Caco-2 (cell line): ENCODE data around the gene ATF6. TPM values are rescaled to one million over a fixed set of nuclear protein-coding genes. Genes with fewer than 3 reads are reported as not detected.

Experiments used
- BruUV-seq: library from RNA; stranded (reverse); fragments of 400-500 nt; replicated peaks from 2 replicates; lab custom pipeline; 2021; lab: Mats Ljungman, UMichigan
- CTCF ChIA-PET: fragments of 300-600 bp; sonication (Branson Sonifier 250); formaldehyde crosslinking; loops from one replicate; lab custom pipeline; 2022; ENCODE audit warnings: antibody characterized with exemption; lab: Charles Lee
- POLR2A ChIA-PET: fragments of 300-600 bp; sonication (Branson Sonifier 250); formaldehyde crosslinking; loops from one replicate; lab custom pipeline; 2022; ENCODE audit warnings: antibody characterized with exemption; lab: Charles Lee
- DNase-seq, 2 experiments: peaks; one replicate each; pipeline versions ENCODE4 v3.0.0 to v3.0.0-alpha.2; 2020 to 2022
- H3K27me3 ChIP-seq: replicated peaks from 2 replicates; pipeline ENCODE4 v1.6.0; 2011; ENCODE audit warnings: low read length; ENCODE audit not compliant: control insufficient read depth, insufficient read depth
- H3K36me3 ChIP-seq: 2 replicates; pipeline ENCODE4 v1.5.1; 2011; ENCODE audit warnings: low read length; ENCODE audit not compliant: control insufficient read depth, insufficient read depth
- H3K4me1 ChIP-seq: fragments of 250-450 bp; sonication (Bioruptor Pico); 2 replicates; pipeline ENCODE4 v1.5.1; 2020; ENCODE audit warnings: mild to moderate bottlenecking
- H3K4me3 ChIP-seq: 2 replicates; pipeline ENCODE4 v1.5.1; 2011; ENCODE audit warnings: low read depth, mild to moderate bottlenecking, control low read depth, low read length
- H3K9me3 ChIP-seq: fragments of 250-450 bp; sonication (Bioruptor Pico); 2 replicates; pipeline ENCODE4 v1.5.1; 2020; ENCODE audit warnings: mild to moderate bottlenecking, moderate library complexity
- H3K27ac Mint-ChIP-seq: one replicate; pipeline ENCODE4 v1.8.0; 2022; ENCODE audit warnings: mixed read lengths; ENCODE audit not compliant: unreplicated experiment
- H3K27me3 Mint-ChIP-seq: one replicate; pipeline ENCODE4 v1.8.0; 2022; ENCODE audit warnings: mixed read lengths; ENCODE audit not compliant: insufficient read depth, unreplicated experiment
- H3K36me3 Mint-ChIP-seq: one replicate; pipeline ENCODE4 v1.8.0; 2022; ENCODE audit warnings: mild to moderate bottlenecking, mixed read lengths; ENCODE audit not compliant: insufficient read depth, unreplicated experiment
- H3K4me1 Mint-ChIP-seq: one replicate; pipeline ENCODE4 v1.8.0; 2022; ENCODE audit warnings: low read depth, mixed read lengths; ENCODE audit not compliant: unreplicated experiment
- H3K4me3 Mint-ChIP-seq: one replicate; pipeline ENCODE4 v1.8.0; 2022; ENCODE audit warnings: mild to moderate bottlenecking, moderate library complexity, mixed read lengths; ENCODE audit not compliant: unreplicated experiment
- H3K9me3 Mint-ChIP-seq: one replicate; pipeline ENCODE4 v1.8.0; 2022; ENCODE audit warnings: mixed read lengths; ENCODE audit not compliant: unreplicated experiment
- CTCF ChIP-seq, 2 experiments: fragments of 200-600 bp in 1 of 2; IDR thresholded peaks; 1 replicate in 1 of 2; 2 replicates in 1 of 2; pipeline versions ENCODE4 v1.5.1 to v1.8.0; 2011 to 2022; ENCODE audit warnings: antibody characterized with exemption in 1 of 2, control low read depth in 1 of 2, inconsistent platforms in 1 of 2, low read depth in 1 of 2, low read length in 1 of 2, mild to moderate bottlenecking in 1 of 2, moderate library complexity in 1 of 2; ENCODE audit not compliant: insufficient read depth in 1 of 2, severe bottlenecking in 1 of 2, unreplicated experiment in 1 of 2
- intact Hi-C: fragments of 100-400 bp; cut with micrococcal nuclease; formaldehyde crosslinking; loops from one replicate; pipeline ENCODE4 v1.10.0; 2022; ENCODE audit not compliant: unreplicated experiment
- total RNA-seq: library from RNA; stranded (reverse); gene quantifications from 2 replicates; pipeline ENCODE4 v1.2.3, GENCODE V29; 2022

ATF6 gene
- total RNA-seq, 1 experiment from 2014 or later = 16.4 TPM

DNA sequence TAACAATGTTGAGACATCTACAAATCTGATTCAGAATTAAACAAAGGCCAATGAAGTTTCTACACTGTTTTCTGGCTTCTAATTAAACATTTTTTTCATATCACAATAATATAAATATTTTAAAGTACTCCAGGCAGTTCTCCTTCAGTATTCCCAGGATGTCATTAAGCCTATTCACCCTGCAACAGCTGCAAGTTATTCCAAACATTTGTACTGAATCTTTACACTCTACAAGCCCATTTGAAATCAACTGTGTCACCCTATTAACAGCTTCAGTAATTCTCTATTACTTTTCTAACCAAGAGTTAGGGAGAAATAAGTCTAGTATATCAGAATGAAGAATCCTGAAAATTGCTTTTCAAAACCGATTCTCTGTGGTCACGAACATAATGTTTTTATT lies 133.0 kb downstream of the ATF6 start:
- Histone ChIP-seq H3K27me3 (no peaks in the 10 kb centered on the region), H3K9me3 (no peaks in the 10 kb centered on the region), H3K4me3 (no peak overlapping the region), H3K4me1 (peaks cover 4% of the 10 kb centered on the region; the same call in 1 of the 2 replicates), H3K36me3 (no peaks in the 10 kb centered on the region)
- POLR2A ChIA-PET = no interaction called here
- no peak for TF ChIP-seq CTCF (IDR thresholded peaks at IDR 0.05; ENCODE audit: insufficient read depth in 1 of 2, low read depth in 1 of 2, low read length in 1 of 2, severe bottlenecking in 1 of 2, unreplicated experiment in 1 of 2)
- Mint-ChIP-seq H3K27me3 (no peaks in the 10 kb centered on the region), H3K27ac (no peak overlapping the region), H3K9me3 (no peaks in the 10 kb centered on the region), H3K36me3 (no peaks in the 10 kb centered on the region), H3K4me1 (no peaks in the 10 kb centered on the region), H3K4me3 (no peak overlapping the region)
- DNase-seq = no peak
- BruUV-seq = no TSS peak
- intact Hi-C loops = no loop called here
- CTCF ChIA-PET = no interaction called here

- no peaks in the 10 kb centered on the region for H3K27me3 Mint-ChIP-seq
- no peak for DNase-seq
- POLR2A ChIA-PET = no interaction called here
These were observed 134.0 kb downstream of the ATF6 start for GRCh38 chr1:161900160-161900559.

DNA sequence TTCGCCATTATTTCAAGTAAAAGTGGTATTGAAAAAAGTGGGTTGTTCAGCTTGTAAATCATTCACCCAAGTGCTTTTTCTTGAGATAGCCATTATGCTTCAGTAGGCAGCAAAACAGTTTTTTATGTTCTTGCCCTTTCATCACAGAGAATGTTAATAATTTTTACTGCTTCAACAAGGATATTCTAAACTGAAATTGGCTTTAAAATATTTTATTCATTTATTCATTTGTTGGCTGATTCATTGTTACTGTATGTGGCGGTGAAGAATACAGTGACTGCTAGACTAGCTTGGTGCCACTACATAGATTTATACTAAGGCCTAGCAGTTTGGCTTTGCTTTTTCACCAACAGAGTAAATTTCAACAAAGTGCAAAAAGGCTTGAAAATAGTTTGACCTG lies 136.1 kb downstream of the ATF6 start:
- H3K4me1 Mint-ChIP-seq = no peaks in the 10 kb centered on the region
- ChIA-PET POLR2A (no interaction called here), CTCF (no interaction called here)
- H3K4me1 ChIP-seq = peaks cover 4% of the 10 kb centered on the region; the same call in 1 of the 2 replicates
- BruUV-seq = no TSS peak
- intact Hi-C loops = no loop called here
- no peak for DNase-seq
- no peaks in the 10 kb centered on the region for H3K36me3 ChIP-seq
- H3K9me3 Mint-ChIP-seq = no peaks in the 10 kb centered on the region
- no peak overlapping the region for H3K27ac Mint-ChIP-seq
- H3K36me3 Mint-ChIP-seq = no peaks in the 10 kb centered on the region
- no peaks in the 10 kb centered on the region for H3K27me3 Mint-ChIP-seq
- H3K9me3 ChIP-seq = no peaks in the 10 kb centered on the region
- TF ChIP-seq CTCF (IDR thresholded peaks at IDR 0.05; ENCODE audit: insufficient read depth in 1 of 2, low read depth in 1 of 2, low read length in 1 of 2, severe bottlenecking in 1 of 2, unreplicated experiment in 1 of 2) = no peak
- no peak overlapping the region for H3K4me3 Mint-ChIP-seq
- H3K27me3 ChIP-seq = no peaks in the 10 kb centered on the region
- no peak overlapping the region for H3K4me3 ChIP-seq

More at GRCh38 chr1:161900160-161900559, 134.0 kb downstream of the ATF6 start:
- BruUV-seq = no TSS peak
- Mint-ChIP-seq H3K27ac (no peak overlapping the region), H3K36me3 (no peaks in the 10 kb centered on the region), H3K9me3 (no peaks in the 10 kb centered on the region), H3K4me3 (no peak overlapping the region), H3K4me1 (no peaks in the 10 kb centered on the region)
- TF ChIP-seq CTCF (IDR thresholded peaks at IDR 0.05; ENCODE audit: insufficient read depth in 1 of 2, low read depth in 1 of 2, low read length in 1 of 2, severe bottlenecking in 1 of 2, unreplicated experiment in 1 of 2) = no peak
- intact Hi-C loops = no loop called here
- CTCF ChIA-PET = no interaction called here
- H3K4me3 ChIP-seq = no peak overlapping the region
- H3K9me3 ChIP-seq = no peaks in the 10 kb centered on the region
- H3K27me3 ChIP-seq = no peaks in the 10 kb centered on the region
- H3K4me1 ChIP-seq = peaks cover 4% of the 10 kb centered on the region; the same call in 1 of the 2 replicates
- no peaks in the 10 kb centered on the region for H3K36me3 ChIP-seq
